ENCODE data around the gene C4orf50. TPM values are rescaled to one million over a fixed set of nuclear protein-coding genes. Genes with fewer than 3 reads are reported as not detected.

Gene C4orf50
- total RNA-seq, 1 donor from 2014 or later: 0.16 TPM

GRCh38 chr4:5996641-5997040 lies 21.6 kb downstream of the C4orf50 start:
- Histone ChIP-seq H4K20me1 (ENCODE audit: insufficient read depth, low read length) (no peaks in the 10 kb centered on the region), H2AFZ (ENCODE audit: low read depth, low read length) (no peak overlapping the region), H3K4me3 (ENCODE audit: insufficient read depth, low read depth, low read length) (no peak overlapping the region), H3K79me2 (ENCODE audit: insufficient read depth, low read length) (no peaks in the 10 kb centered on the region), H3K9me3 (ENCODE audit: insufficient read depth, low read depth, low read length) (no peaks in the 10 kb centered on the region), H3K4me2 (ENCODE audit: low read length) (no peak overlapping the region), H3K9ac (ENCODE audit: low read length) (no peak overlapping the region), H3K27me3 (ENCODE audit: insufficient read depth, low read length) (no peaks in the 10 kb centered on the region), H3K27ac (ENCODE audit: low read depth, low read length) (no peak overlapping the region), H3K4me1 (ENCODE audit: insufficient read depth, low read length) (no peaks in the 10 kb centered on the region), H3K36me3 (ENCODE audit: insufficient read depth, low read length) (no peaks in the 10 kb centered on the region)
- no peak overlapping the region for H3K4me3 Mint-ChIP-seq (ENCODE audit: unreplicated experiment)
- peak overlapping the region; percentile 31 for H3K27ac Mint-ChIP-seq (ENCODE audit: unreplicated experiment)
- H3K4me1 Mint-ChIP-seq (ENCODE audit: low read depth, unreplicated experiment): no peaks in the 10 kb centered on the region
- H3K27me3 Mint-ChIP-seq (ENCODE audit: low read depth, unreplicated experiment): peaks cover 59% of the 10 kb centered on the region
- FAIRE-seq (no peak), DNase-seq (ENCODE audit: low read depth) (no peak)
- peaks cover 2% of the 10 kb centered on the region for H3K9me3 Mint-ChIP-seq (ENCODE audit: unreplicated experiment)
- no peak for TF ChIP-seq EZH2 (IDR thresholded peaks at IDR 0.05; ENCODE audit: insufficient read depth, low read length)
- TF ChIP-seq, protein P1, sequence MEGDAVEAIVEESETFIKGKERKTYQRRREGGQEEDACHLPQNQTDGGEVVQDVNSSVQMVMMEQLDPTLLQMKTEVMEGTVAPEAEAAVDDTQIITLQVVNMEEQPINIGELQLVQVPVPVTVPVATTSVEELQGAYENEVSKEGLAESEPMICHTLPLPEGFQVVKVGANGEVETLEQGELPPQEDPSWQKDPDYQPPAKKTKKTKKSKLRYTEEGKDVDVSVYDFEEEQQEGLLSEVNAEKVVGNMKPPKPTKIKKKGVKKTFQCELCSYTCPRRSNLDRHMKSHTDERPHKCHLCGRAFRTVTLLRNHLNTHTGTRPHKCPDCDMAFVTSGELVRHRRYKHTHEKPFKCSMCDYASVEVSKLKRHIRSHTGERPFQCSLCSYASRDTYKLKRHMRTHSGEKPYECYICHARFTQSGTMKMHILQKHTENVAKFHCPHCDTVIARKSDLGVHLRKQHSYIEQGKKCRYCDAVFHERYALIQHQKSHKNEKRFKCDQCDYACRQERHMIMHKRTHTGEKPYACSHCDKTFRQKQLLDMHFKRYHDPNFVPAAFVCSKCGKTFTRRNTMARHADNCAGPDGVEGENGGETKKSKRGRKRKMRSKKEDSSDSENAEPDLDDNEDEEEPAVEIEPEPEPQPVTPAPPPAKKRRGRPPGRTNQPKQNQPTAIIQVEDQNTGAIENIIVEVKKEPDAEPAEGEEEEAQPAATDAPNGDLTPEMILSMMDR (IDR thresholded peaks at IDR 0.05; ENCODE audit: insufficient read depth, low read depth, low read length): no peak
- H3K36me3 Mint-ChIP-seq (ENCODE audit: low read depth, unreplicated experiment): no peaks in the 10 kb centered on the region

GRCh38 chr4:5995901-5996623 lies 22.2 kb downstream of the C4orf50 start:
- Mint-ChIP-seq H3K27ac (ENCODE audit: unreplicated experiment) (peak overlapping the region; percentile 31), H3K36me3 (ENCODE audit: low read depth, unreplicated experiment) (no peaks in the 10 kb centered on the region), H3K27me3 (ENCODE audit: low read depth, unreplicated experiment) (peaks cover 57% of the 10 kb centered on the region), H3K9me3 (ENCODE audit: unreplicated experiment) (peaks cover 2% of the 10 kb centered on the region), H3K4me1 (ENCODE audit: low read depth, unreplicated experiment) (no peaks in the 10 kb centered on the region), H3K4me3 (ENCODE audit: unreplicated experiment) (no peak overlapping the region)
- FAIRE-seq (no peak), DNase-seq (ENCODE audit: low read depth) (no peak)
- Histone ChIP-seq H3K27ac (ENCODE audit: low read depth, low read length) (no peak overlapping the region), H3K4me2 (ENCODE audit: low read length) (no peak overlapping the region), H4K20me1 (ENCODE audit: insufficient read depth, low read length) (no peaks in the 10 kb centered on the region), H2AFZ (ENCODE audit: low read depth, low read length) (no peak overlapping the region), H3K9me3 (ENCODE audit: insufficient read depth, low read depth, low read length) (no peaks in the 10 kb centered on the region), H3K79me2 (ENCODE audit: insufficient read depth, low read length) (no peaks in the 10 kb centered on the region), H3K36me3 (ENCODE audit: insufficient read depth, low read length) (no peaks in the 10 kb centered on the region), H3K27me3 (ENCODE audit: insufficient read depth, low read length) (no peaks in the 10 kb centered on the region), H3K9ac (ENCODE audit: low read length) (no peak overlapping the region), H3K4me3 (ENCODE audit: insufficient read depth, low read depth, low read length) (no peak overlapping the region), H3K4me1 (ENCODE audit: insufficient read depth, low read length) (no peaks in the 10 kb centered on the region)
- TF ChIP-seq EZH2 (IDR thresholded peaks at IDR 0.05; ENCODE audit: insufficient read depth, low read length): no peak
- TF ChIP-seq, protein P1 (IDR thresholded peaks at IDR 0.05; ENCODE audit: insufficient read depth, low read depth, low read length): no peak

All from astrocyte (in vitro differentiated cells and primary cell).